ENCODE results near the gene FANCM.

FANCM gene

GRCh38 chr14:45227566-45227965 is 91.8 kb downstream of the FANCM start:
- no peak for DNase-seq (ENCODE audit: low read depth)

GRCh38 chr14:45238988-45239387 is 103.3 kb downstream of the FANCM start:
- DNase-seq (ENCODE audit: low read depth) = no peak

GRCh38 chr14:45242706-45243105 is 107.0 kb downstream of the FANCM start:
- DNase-seq (ENCODE audit: low read depth) = no peak

- DNase-seq (ENCODE audit: low read depth) = no peak
These were observed 110.4 kb downstream of the FANCM start for GRCh38 chr14:45246151-45246550.

GRCh38 chr14:45246691-45247090 is 111.0 kb downstream of the FANCM start:
- no peak for DNase-seq (ENCODE audit: low read depth)

GRCh38 chr14:45247427-45247826 is 111.7 kb downstream of the FANCM start:
- no peak for DNase-seq (ENCODE audit: low read depth)

GRCh38 chr14:45249856-45250575 is 114.3 kb downstream of the FANCM start:
- DNase-seq (ENCODE audit: low read depth) = no peak
